Body of pancreas (tissue), 4 donors: Measurements from ENCODE around the gene AKAP6. TPM values are rescaled to one million over a fixed set of nuclear protein-coding genes. Genes with fewer than 3 reads are reported as not detected.

Experiments used
- ATAC-seq: fragments of 150-250 bp; one replicate; pipeline ENCODE4 v1.9.1; 2016
- DNase-seq, 4 donors: peaks; one replicate each; pipeline ENCODE4 v3.0.0-alpha.2; 2019
- H3K27ac ChIP-seq, 4 donors: fragments of 200-600 bp; sonication (generic); 1 replicate in 3 of 4; 2 replicates in 1 of 4; pipeline versions ENCODE4 v1.5.1 to v1.6.1; 2016 to 2019; ENCODE audit warnings: mild to moderate bottlenecking in 1 of 4, mixed read lengths in 1 of 4, moderate library complexity in 1 of 4
- H3K27me3 ChIP-seq, 2 donors: fragments of 200-600 bp; sonication (generic); one replicate each; pipeline ENCODE4 v1.6.0; 2016; ENCODE audit warnings: mild to moderate bottlenecking in 1 of 2
- H3K36me3 ChIP-seq, 2 donors: fragments of 200-600 bp; sonication (generic); replicated peaks in 1 of 2; 2 replicates each; pipeline ENCODE4 v1.5.1; 2016; ENCODE audit warnings: low read depth in 2 of 2; ENCODE audit not compliant: insufficient read depth in 1 of 2
- H3K4me1 ChIP-seq: fragments of 200-600 bp; sonication (generic); one replicate; pipeline ENCODE4 v1.6.0; 2016
- H3K4me3 ChIP-seq, 2 donors: fragments of 200-600 bp; sonication (generic); 1 replicate in 1 of 2; 2 replicates in 1 of 2; pipeline ENCODE4 v1.5.1; 2016 to 2019
- H3K9me3 ChIP-seq, 3 donors: fragments of 200-600 bp; sonication (generic); 1 replicate in 2 of 3; 2 replicates in 1 of 3; pipeline ENCODE4 v1.5.1; 2016
- CTCF ChIP-seq, 7 experiments: fragments of 450-650 bp in 4 of 7; fragments of 200-600 bp in 3 of 7; sonication (generic) in 3 of 7; IDR thresholded peaks; one replicate each; pipeline ENCODE4 v1.5.1; 2016 to 2019; ENCODE audit warnings: antibody characterized with exemption in 7 of 7
- POLR2A ChIP-seq, 3 donors: fragments of 450-650 bp; IDR thresholded peaks; one replicate each; pipeline ENCODE4 v1.6.1; 2016; ENCODE audit warnings: antibody characterized with exemption in 3 of 3, mild to moderate bottlenecking in 2 of 3
- WGBS, 2 donors: methylation state at CpG; one replicate each; pipeline ENCODE4 v1.1.5; 2017; 5-methylcytosine and 5-hydroxymethylcytosine counted together
- intact Hi-C: fragments of 100-400 bp; cut with DNase I; formaldehyde crosslinking; loops from one replicate; pipeline ENCODE4 v1.15.1; 2023
- total RNA-seq, 2 donors: library from RNA; depleted of rRNA; stranded (reverse); fragments of >200 nt; gene quantifications; one replicate each; pipeline ENCODE4 v1.1.0, GENCODE V29; 2016

Gene AKAP6
- total RNA-seq, 2 donors from 2014 or later, result 2.0 to 2.9 TPM

DNA sequence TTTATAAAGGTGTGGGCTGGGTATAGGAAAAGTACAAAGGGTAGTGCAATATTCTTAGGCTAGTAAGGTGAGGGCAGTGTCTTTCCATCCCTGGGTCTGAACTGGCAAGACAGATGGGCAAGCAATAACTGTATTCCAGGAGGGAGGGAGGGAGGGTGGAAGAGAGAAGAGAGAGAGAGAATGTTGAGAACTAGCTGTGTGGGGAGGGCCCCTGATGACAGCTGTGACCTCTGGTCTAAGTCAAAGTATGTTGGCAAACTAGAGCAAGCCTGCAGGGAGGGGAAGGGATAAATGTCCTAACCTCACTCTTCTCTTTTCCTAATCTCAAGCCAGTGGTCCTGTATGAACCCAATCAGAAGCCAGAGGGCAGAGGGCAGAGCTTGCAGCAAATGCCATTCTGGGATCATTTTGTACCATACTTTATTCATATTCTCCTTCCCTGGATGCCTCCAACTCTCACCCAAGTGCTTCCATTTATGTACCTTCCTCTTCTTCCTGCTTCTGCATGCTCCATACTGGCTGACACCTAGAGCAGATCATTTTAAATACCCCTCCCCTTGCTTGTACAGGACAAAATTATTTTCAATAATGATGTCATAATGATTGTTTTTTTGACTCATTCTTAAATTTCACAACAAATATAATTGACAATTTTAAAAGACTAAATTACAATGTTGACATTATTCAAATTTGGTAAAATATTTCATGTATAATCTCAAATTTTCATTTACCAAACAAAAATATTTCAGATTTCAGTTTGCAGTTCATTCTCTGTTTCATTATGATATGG is 75.9 kb downstream of the AKAP6 start:
- no peak for ATAC-seq
- Histone ChIP-seq H3K9me3 (no peaks in the 10 kb centered on the region), H3K36me3 (no peaks in the 10 kb centered on the region), H3K4me3 (no peak overlapping the region), H3K27ac (no peak overlapping the region), H3K27me3 (no peaks in the 10 kb centered on the region), H3K4me1 (no peaks in the 10 kb centered on the region)
- no peak for TF ChIP-seq POLR2A (IDR thresholded peaks at IDR 0.05)
- no peak for DNase-seq
- intact Hi-C loops, result no loop called here

- Histone ChIP-seq H3K36me3 (no peaks in the 10 kb centered on the region), H3K4me3 (no peak overlapping the region), H3K27ac (no peak overlapping the region), H3K9me3 (no peaks in the 10 kb centered on the region), H3K4me1 (no peaks in the 10 kb centered on the region), H3K27me3 (no peaks in the 10 kb centered on the region)
- 86% methylated on average over 2 of the region's 2 CpGs for WGBS, 2 donors
- TF ChIP-seq POLR2A (IDR thresholded peaks at IDR 0.05), result no peak
- TF ChIP-seq CTCF (IDR thresholded peaks at IDR 0.05), result no peak
- DNase-seq (no peak), ATAC-seq (no peak)
- intact Hi-C loops, result no loop called here
Observed at GRCh38 chr14:32405856-32406255, 76.8 kb downstream of the AKAP6 start.

DNA sequence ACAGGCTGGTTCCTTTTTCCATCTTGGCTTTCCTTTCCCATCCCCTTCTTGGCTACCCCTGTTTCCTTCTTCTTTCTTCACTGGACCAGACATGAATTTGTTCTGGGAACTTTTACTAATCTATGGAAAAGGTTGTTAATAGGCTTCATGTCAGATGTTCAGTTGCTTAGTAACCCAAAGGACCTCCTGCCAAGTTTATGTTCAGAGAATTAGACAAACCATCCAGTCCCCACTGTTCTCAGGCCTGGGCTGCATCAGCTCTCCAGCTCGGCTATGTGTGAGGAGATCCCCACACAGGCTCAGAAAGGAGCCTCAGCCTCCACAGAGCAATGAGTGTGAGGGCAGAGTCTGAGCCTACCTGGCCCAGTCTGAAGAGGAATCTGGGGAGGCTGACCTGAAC is 78.0 kb downstream of the AKAP6 start:
- intact Hi-C loops, result no loop called here
- DNase-seq (no peak), ATAC-seq (no peak)
- H3K9me3 ChIP-seq, result no peaks in the 10 kb centered on the region
- H3K27me3 ChIP-seq, result no peaks in the 10 kb centered on the region
- 67 to 78% methylated on average over 1 of the region's 1 CpG for WGBS, 2 donors
- H3K36me3 ChIP-seq, result no peaks in the 10 kb centered on the region
- TF ChIP-seq CTCF (IDR thresholded peaks at IDR 0.05), result no peak
- no peak for TF ChIP-seq POLR2A (IDR thresholded peaks at IDR 0.05)
- H3K27ac ChIP-seq, result no peak overlapping the region
- H3K4me1 ChIP-seq, result no peaks in the 10 kb centered on the region
- H3K4me3 ChIP-seq, result no peak overlapping the region

GRCh38 chr14:32408018-32408417 is 78.9 kb downstream of the AKAP6 start:
- 78 to 82% methylated on average over 3 of the region's 3 CpGs for WGBS, 2 donors
- DNase-seq (peak in 1 of 4 donors; percentile 15), ATAC-seq (no peak)
- Histone ChIP-seq H3K27me3 (no peaks in the 10 kb centered on the region), H3K27ac (no peak overlapping the region), H3K36me3 (no peaks in the 10 kb centered on the region), H3K4me1 (no peaks in the 10 kb centered on the region), H3K9me3 (no peaks in the 10 kb centered on the region), H3K4me3 (no peak overlapping the region)
- intact Hi-C loops, result no loop called here
- no peak for TF ChIP-seq POLR2A (IDR thresholded peaks at IDR 0.05)
- no peak for TF ChIP-seq CTCF (IDR thresholded peaks at IDR 0.05)

DNA sequence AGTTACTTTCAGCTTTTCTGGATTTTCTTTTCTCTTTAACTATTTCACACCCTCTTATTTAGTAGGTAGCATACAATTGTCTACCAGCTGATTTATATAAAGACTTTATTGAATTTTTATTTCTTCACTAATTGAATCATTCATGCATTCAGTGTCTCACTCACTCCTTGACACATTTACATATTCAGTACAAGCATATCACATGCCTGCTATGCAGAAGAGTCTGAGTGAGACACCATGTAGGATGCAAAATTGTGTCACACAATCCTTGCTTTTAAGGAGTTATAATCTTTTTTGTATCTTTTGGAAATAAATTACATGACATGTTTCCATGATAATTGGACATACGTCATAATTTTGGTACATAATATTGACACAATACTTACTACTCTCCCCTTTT is 83.0 kb downstream of the AKAP6 start:
- Histone ChIP-seq H3K4me3 (no peak overlapping the region), H3K27ac (no peak overlapping the region)
- ATAC-seq, result no peak

More for the DNA sequence above, 83.0 kb downstream of the AKAP6 start:
- Histone ChIP-seq H3K9me3 (no peaks in the 10 kb centered on the region), H3K27me3 (no peaks in the 10 kb centered on the region), H3K4me1 (no peaks in the 10 kb centered on the region), H3K36me3 (no peaks in the 10 kb centered on the region)
- 89 to 91% methylated on average over 1 of the region's 1 CpG for WGBS, 2 donors
- intact Hi-C loops, result no loop called here
- no peak for TF ChIP-seq CTCF (IDR thresholded peaks at IDR 0.05)
- TF ChIP-seq POLR2A (IDR thresholded peaks at IDR 0.05), result no peak
- DNase-seq, result no peak
